HG02840 (cell line): ENCODE results near the gene PHLDA3.

Experiments used
- ATAC-seq: cut with Tn5 transposase; IDR thresholded peaks from one replicate; pipeline ENCODE4 v1.9.1; 2021; ENCODE audit warnings: mild to moderate bottlenecking, moderate library complexity, moderate number of reproducible peaks; ENCODE audit not compliant: unreplicated experiment, low FRiP score

PHLDA3 gene

GRCh38 chr1:201468844-201469644 is at the start of gene PHLDA3:
PHLDA3 (minus strand) TSS chr1:201469188; CDS start chr1:201468786, 402 bp downstream.
- no peak for ATAC-seq

DNA sequence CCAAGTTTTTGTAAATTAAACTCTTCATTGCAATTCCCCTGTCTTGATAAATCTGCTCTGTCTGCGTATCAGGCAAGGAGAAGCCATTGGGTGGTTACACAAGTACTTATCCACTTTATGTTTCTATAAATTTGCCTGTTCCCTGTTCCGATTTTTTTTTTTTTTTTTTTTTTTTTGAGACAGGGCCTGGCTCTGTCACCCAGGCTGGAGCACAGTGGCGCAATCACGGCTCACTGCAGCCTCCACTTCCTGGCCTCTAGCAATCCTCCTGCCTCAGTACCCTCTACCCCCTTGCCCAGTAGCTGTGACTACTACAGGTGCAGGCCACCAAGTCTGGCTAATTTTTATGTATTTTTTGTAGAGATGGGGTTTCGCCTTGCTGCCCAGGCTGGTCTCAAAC is 49.1 kb upstream of the PHLDA3 start:
- ATAC-seq = no peak

DNA sequence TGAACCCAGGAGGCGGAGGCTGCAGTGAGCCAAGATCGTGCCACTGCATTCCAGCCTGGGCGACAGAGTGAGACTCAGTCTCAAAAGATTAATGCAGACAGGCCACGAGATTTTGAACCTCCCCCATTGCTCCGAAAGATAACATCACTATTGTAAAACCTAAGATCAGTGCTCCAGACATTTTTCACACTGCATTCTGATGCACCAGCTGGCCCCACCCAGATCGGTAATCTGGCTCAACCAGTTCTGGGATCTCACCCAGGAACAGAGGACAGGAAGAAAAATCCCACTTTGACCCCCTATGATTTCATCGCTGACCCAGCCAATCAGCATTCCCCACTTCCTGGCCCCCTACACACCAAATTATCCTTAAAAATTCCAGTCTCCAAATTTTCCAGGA is 48.6 kb upstream of the PHLDA3 start:
- ATAC-seq = no peak

DNA sequence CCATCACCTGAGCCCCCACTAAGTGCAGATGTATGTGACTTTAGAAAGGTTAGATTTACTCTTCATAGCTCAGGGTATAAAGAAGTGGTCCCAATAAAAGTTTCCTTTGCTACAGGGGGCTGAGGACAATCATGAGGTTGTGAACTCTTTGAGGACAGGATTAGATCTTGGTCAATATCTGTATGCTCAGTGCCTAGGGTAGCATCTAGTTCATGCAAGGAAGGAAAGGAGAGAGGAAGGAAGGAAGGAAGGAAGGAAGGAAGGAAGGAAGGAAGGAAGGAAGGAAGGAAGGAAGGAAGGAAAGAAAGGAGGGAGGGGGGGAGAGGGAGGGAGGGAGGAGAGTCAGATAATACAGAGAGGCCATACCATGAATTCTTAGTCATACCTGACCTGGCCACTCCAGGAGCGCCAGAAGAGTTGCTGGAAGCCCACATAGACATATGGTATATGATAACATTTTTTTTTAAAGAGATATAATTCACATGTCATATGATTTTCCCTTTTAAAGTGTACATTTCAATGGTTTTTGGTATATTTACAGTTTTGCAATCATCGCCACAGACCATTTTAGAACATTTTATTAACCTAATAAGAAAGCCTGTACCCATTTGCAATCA is 47.6 kb upstream of the PHLDA3 start:
- ATAC-seq = no peak

GRCh38 chr1:201515895-201516294 is 46.9 kb upstream of the PHLDA3 start:
- no peak for ATAC-seq

DNA sequence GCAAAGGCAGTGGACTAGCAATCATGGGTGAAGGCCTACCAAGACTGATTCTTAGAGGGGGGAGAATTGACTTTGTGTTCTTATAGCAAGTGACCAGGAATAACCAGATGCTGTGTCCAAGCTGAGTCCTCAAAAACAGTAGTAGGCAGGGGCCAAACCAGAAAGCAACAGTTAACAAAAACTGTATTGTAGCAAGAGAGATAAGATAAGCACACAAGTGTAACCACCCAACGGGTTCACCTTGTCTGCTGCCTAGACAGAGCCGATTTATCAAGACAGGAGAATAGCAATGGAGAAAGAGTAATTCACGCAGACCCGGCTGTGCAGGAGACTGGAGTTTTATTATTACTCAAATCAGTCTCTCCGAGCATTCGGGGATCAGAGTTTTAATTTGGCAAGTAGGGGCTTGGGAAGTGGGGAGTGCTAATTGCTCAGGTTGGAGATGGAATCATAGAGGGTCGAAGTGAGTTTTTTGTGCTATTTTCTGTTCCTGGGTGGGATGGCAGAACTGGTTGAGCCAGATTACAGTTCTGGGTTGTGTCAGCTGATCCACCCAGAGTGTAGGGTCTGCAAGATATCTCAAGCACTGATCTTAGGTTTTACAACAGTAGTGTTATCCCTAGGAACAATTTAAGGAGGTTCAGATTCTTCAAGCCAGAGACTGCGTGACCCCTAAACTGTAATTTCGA is 46.2 kb upstream of the PHLDA3 start:
- no peak for ATAC-seq

GRCh38 chr1:201514466-201514865 is 45.5 kb upstream of the PHLDA3 start:
- no peak for ATAC-seq

DNA sequence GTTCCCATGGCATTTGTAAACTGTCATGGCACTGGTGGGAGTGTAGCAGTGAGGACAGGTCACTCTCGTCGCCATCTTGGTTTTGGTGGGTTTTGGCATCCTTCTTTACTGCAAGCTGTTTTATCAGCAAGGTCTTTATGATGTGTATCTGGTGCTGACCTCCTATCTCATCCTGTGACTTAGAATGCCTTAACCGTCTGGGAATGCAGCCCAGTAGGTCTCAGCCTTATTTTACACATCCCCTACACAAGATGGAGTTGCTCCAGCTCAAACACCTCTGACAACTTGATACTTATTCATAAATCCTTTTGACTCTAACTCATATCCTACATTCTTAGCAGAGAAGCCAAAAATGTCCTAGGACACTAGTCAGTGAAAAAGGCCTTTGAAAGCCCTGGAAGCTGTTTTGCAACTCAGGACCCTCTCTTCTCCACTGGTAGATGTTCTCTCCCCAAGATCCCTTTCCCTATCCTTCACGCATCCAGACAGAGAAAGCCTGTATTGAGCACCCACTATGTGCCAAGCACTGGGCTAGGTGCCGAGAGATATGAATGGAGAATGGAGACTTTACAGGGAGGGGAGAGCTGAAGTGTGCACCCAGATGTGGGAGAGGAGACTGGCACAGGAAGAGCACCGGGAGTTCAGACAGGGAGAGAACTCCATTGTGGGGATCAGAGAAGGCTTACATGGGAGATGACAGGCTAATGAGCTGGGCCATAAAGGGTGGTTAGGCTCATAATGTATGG is 44.7 kb upstream of the PHLDA3 start:
- ATAC-seq = no peak

GRCh38 chr1:201511941-201512539 is 43.1 kb upstream of the PHLDA3 start:
- ATAC-seq = no peak

- no peak for ATAC-seq
Measured at GRCh38 chr1:201511396-201511940, 42.5 kb upstream of the PHLDA3 start.

DNA sequence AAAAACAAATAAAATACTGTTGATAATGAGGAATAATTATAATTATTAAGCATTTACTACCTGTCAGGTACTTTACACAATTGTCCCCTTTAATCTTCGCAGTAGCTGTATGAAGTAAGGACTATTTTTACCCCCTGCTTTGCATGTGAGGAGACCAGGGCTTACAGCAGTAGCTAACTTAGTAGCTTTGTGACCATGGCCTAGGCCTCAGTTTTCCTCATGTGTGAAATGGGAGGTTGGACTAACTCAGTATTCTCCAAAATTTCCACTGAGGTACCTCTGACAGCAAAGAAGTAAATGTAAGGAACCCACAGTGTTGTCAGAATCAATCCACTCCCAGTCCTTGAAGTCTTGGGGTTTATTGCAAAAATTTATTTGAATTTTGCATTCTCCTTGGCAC is 41.7 kb upstream of the PHLDA3 start:
- no peak for ATAC-seq

DNA sequence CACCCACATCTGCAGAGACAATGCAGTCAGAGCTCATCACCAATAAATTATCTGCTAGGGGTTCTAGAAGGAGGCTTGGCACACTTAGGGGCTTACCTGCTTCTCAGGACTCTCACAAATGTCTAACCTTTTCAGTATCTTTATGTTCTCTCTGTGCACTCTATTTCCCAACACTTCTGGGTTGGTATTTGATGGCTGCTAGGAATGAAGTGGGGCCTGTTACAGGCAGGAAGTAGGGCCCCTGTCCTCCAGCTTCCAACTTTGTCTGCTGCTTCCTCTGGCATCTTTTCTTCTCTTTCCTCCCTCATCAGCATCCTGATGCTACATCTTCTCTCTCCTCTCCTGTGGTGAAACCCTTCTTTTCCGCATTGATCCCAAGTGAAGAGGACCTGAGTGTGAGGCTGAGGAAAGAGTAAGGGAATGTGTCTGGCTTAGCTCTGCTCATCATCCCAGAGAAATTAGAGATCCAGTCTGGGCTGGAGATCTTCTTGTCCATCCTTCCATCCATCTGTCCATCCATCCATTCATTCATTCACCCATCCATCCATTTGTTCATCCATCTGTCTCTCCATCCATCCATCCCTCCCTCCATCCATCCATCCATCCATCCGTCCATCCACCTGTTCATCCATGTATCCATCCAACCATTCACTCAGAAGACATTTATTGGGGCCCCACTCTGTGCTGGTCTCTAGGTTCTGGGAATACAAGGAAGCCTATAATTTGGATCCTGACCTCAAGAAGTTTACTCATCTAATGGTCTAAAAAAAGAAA is 40.8 kb upstream of the PHLDA3 start:
- no peak for ATAC-seq

- no peak for ATAC-seq
Measured at GRCh38 chr1:201508809-201509208, 39.8 kb upstream of the PHLDA3 start.

DNA sequence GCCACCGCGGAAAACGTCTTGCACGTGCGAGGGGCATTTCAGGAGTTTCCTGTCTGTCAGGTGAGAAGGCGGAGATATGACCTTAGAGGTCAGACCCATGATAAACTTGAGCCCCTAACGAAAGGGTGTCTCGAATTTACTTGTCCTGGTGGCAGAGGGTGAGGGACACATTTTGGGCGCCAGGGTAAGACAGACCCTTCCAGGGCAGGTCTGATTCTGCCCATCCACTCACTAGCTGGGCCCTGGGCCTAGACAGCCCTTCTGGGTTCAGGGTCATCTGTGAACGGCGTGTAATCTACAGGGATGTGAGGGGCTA is 38.3 kb upstream of the PHLDA3 start:
- ATAC-seq = peak; percentile 9

DNA sequence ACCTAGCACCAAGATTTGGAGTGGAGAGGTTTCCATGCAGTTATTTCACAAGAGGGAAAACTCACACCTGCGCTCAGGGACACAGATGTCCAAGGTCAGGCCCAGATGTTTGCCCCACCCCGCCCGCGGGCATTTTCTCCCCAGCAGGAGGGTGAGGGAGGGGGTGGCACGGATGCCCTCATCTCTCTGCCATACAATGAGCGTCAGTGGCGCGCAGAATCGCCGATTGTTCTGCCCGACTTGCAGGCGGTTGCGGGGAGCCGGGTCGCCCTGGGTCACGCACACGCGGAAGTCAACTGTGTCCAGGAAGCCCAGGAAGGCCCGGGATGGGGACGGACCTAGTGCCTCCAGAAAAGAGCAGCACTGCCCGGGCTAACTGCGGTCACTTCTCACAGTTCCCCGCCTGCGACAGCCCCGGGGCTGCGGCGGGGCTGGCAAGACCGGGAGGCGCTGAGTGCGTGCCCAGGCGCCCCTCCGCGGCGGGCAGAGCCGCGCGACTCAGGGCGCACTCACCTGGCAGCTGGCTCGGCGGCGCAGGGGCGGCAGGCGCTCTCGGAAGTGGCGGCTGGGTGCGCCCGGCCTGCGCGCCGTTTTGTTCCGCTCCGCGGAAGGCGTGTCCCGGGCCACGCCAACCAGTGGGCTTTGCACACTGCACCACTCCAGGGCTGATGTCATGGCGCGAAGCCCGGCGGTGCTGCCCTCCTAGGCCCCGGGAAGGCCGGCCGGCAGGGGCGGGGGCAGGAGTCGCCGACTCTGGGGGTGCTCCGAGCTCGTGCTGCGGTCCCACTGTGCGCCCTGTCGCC is 37.8 kb upstream of the PHLDA3 start, which contains the start of gene CSRP1:
Gene CSRP1, minus strand, starts transcription at position 567 of the 803 bp plus-strand sequence. CDS start 10,820 bp downstream, outside the sequence.
- peak; percentile 83 for ATAC-seq

DNA sequence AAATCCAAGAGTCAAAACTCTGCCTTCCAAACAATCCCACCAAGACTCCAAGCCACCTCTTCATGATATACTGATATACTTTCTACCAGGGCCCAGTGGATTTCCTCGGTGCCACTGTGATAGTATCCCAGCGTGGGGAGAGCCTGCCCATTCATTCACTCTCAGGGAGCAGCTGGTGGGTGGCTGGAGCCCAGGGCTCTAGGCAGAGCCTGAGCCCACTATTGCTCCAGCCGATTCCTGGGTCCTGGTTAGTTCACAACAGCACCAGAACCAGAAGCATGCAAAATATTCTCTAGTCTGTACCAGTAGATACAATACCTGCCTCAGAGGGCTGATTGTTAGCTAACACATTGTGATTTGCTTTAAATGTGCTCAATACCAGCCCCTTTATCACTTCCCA is 37.1 kb upstream of the PHLDA3 start:
- no peak for ATAC-seq

- no peak for ATAC-seq
Measured at GRCh38 chr1:201505503-201505890, 36.5 kb upstream of the PHLDA3 start.

DNA sequence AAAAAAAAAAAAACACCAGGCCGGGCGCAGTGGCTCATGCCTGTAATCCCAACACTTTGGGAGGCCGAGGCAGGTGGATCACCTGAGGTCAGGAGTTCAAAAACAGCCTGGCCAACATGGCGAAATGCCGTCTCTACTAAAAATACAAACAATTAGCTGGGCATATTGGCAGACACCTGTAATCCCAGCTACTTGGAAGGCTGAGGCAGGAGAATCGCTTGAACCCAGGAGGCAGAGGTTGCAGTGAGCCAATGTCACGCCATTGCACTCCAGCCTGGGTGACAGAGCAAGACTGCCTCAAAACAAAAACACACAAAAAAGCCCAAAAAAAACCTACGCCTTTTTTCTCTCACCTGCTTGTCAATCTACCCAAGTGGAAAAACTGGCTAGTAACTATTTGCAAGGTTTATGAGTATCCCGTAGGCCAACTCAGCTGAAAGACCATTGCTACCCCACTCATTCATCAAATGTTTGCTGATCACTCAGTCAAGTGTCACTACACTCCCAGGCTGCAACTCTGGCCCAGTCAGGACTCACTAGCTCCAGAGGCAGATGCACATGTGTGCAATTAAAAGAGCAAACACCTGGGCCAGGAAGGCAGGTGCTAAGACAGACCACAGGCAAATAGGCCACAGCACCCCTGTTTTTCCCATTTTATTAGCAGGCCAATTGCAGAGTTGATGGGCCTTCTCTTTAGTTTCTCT is 36.0 kb upstream of the PHLDA3 start:
- ATAC-seq = no peak
